Upper lobe of left lung (tissue), 4 donors: Measurements from ENCODE around the gene ITIH1.

Experiments used
- EP300 ChIP-seq, 4 donors: sonication (generic); formaldehyde crosslinking; IDR thresholded peaks; one replicate each; pipeline ENCODE4 v1.5.1; 2017; ENCODE audit warnings: antibody characterized with exemption in 4 of 4, control low read depth in 2 of 4
- POLR2A ChIP-seq, 4 donors: fragments of 450-650 bp; IDR thresholded peaks; one replicate each; pipeline ENCODE4 v1.5.1; 2016 to 2017; ENCODE audit warnings: antibody characterized with exemption in 4 of 4, mild to moderate bottlenecking in 2 of 4
- TF ChIP-seq, protein P1 (sequence below), 6 experiments: fragments of 450-650 bp in 4 of 6; fragments of 200-600 bp in 2 of 6; sonication (generic) in 2 of 6; IDR thresholded peaks; one replicate each; pipeline ENCODE4 v1.5.1; 2016 to 2019; ENCODE audit warnings: antibody characterized with exemption in 6 of 6

DNA sequence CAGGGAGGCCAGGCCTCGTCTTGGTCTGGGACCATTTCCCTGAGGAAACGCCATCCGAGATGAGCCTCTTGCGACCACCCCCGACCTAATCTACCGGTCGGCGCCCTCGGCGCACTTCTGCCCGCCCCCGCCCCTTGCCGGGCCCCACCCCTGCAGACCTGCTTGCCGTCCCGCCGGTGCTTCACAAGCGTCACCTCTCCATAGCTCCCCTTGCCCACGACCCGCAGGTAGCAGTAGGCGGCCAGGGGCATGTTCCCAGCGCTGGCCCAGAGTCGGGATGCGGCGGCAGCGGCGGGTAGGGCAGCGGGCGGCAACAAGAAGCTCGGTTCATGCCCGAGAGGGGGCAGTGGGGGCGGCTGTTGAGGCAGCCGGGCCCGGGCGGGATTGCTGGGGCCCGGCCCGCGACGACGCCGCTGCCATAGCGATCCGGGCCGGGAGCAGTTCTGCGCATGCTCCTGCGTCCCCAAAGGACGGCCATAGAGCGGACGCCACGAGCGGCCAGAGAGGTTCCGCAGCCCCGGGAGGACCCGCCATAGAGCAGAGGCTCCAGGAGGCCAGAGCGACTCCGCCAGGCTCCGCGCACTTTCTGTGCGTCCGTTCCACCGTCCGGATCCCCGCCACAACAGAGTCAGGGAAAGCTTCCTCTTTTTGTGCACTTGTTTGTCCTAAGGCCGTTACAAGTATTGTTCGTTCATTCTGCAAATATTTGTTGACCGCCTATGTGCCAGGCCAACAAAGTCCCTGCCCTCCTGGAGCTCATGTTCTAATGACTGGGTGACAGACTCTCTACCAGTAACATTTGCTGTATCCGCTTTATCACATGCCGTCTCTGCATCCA, 6.7 kb upstream of the ITIH1 start, which contains the start of gene NEK4:
- TF ChIP-seq POLR2A (IDR thresholded peaks at IDR 0.05) (peak in 3 of 4 donors; percentile 56 to 81 (median 63)), EP300 (IDR thresholded peaks at IDR 0.05) (no peak)
- TF ChIP-seq, protein P1, sequence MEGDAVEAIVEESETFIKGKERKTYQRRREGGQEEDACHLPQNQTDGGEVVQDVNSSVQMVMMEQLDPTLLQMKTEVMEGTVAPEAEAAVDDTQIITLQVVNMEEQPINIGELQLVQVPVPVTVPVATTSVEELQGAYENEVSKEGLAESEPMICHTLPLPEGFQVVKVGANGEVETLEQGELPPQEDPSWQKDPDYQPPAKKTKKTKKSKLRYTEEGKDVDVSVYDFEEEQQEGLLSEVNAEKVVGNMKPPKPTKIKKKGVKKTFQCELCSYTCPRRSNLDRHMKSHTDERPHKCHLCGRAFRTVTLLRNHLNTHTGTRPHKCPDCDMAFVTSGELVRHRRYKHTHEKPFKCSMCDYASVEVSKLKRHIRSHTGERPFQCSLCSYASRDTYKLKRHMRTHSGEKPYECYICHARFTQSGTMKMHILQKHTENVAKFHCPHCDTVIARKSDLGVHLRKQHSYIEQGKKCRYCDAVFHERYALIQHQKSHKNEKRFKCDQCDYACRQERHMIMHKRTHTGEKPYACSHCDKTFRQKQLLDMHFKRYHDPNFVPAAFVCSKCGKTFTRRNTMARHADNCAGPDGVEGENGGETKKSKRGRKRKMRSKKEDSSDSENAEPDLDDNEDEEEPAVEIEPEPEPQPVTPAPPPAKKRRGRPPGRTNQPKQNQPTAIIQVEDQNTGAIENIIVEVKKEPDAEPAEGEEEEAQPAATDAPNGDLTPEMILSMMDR (IDR thresholded peaks at IDR 0.05), result peak in 2 of 6 experiments; percentile 16 to 24
